HG02763 (cell line): ENCODE data around the gene EN2.

Experiments used
- ATAC-seq: cut with Tn5 transposase; IDR thresholded peaks from one replicate; pipeline ENCODE4 v1.9.1; 2021; ENCODE audit warnings: mild to moderate bottlenecking, moderate library complexity; ENCODE audit not compliant: unreplicated experiment

EN2 gene

DNA sequence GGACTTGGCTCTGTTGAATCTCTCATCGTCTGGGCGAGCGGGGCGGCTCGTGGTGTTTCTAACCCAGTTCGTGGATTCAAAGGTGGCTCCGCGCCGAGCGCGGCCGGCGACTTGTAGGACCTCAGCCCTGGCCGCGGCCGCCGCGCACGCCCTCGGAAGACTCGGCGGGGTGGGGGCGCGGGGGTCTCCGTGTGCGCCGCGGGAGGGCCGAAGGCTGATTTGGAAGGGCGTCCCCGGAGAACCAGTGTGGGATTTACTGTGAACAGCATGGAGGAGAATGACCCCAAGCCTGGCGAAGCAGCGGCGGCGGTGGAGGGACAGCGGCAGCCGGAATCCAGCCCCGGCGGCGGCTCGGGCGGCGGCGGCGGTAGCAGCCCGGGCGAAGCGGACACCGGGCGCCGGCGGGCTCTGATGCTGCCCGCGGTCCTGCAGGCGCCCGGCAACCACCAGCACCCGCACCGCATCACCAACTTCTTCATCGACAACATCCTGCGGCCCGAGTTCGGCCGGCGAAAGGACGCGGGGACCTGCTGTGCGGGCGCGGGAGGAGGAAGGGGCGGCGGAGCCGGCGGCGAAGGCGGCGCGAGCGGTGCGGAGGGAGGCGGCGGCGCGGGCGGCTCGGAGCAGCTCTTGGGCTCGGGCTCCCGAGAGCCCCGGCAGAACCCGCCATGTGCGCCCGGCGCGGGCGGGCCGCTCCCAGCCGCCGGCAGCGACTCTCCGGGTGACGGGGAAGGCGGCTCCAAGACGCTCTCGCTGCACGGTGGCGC is at the start of gene EN2:
Gene EN2 (plus strand): TSS at position 19 of the 767 bp plus-strand sequence. CDS start 249 bp downstream, at position 268.
- no peak for ATAC-seq

DNA sequence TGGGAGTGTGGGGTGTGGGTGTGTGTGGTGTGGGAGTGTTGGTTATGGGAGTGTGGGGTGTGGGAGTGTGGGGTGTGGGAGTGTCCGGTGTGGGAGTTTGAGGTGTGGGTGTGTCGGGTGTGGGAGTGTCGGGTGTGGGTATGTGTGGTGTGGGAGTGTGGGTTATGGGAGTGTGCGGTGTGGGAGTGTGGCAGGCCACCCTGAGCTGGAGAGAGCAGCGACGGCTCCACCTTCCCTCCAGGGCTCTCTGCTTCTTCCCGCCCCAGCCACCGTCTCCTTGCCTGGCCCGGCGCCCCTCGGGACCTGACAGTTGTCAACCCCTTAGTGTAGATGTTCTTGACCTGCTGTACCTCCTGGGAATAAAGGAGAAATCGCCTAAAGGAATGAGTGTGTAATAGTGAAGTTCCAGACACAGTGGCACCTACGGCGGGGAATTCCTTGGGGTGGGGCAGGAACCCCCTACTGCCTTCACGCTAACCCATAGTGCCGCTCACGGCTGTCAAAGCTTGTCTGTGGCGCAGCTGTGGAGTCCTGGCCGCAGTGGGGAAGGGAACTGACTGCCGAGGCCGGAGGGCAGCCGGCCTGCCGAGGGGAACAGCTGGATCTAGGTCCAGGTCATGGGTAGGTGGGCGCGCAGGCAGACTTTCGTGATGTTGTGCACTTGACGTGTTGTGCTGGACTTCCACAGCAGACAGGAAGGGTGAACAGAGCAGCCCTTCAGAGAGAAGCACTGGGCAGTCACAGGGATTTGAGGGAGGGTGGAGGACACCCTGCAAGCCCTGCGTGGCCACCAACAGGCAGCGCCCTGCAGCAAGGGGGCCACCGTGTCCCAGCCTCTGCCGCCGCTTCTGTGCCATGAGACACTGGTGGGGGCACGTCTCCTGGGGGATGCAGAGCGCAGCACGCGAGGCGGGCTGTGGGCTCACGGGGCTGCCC is 49.0 kb upstream of the EN2 start:
- ATAC-seq = no peak

DNA sequence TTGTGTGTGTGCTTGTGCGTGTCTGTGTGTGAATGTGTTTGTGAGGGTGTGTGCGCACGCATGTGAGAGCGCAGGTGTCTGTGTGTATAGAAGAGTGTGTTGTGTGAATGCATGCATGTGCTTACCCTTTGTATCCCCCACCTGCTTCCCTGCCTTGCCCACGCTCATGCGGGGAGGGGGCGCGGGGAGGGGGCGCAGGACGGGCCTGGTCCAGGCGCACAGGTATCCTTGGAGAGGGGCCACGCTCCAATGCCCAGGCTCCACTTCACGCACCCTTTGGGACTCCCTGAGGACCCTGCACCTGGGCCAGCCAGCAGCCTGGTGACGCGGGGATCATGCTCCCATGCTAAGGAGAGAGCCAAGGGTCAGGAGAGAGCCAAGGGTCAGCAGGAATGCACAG is 47.9 kb upstream of the EN2 start:
- no peak for ATAC-seq

- no peak for ATAC-seq
These were observed 47.5 kb upstream of the EN2 start for GRCh38 chr7:155410431-155410830.

DNA sequence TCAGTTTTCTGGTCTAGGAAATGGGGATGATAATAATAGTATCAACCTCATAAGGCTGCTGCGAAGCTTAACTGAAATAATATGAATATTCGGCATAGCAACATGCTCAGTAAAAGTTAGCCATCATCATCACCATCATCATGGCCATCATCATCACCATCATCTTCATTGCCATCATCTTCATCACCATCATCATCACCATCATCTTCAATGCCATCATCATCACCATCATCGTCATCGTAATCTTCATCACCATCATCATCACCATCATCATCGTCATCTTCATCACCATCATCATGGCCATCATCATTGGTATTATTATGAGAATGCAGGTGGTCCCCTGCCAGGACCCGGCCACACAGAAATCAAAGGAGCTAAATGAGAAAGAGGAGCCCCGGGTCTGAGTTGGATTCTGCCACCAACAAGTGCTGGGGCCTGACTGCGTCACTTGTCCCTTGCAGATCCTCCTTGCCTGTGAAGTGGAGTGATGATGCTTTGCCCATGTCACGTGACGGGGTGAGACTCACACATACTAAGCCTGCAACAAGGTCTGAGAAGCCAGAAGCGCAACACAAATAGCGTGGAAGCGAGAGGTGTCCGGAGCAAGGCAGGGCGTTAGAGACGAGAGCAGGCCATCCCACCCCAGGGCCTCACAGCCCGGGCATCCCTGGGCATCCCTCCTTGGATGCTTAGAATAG is 46.1 kb upstream of the EN2 start:
- ATAC-seq = no peak

GRCh38 chr7:155412416-155413253 is 45.3 kb upstream of the EN2 start:
- ATAC-seq = peak; percentile 71

- ATAC-seq = no peak
These were observed 43.1 kb upstream of the EN2 start for GRCh38 chr7:155414547-155415492.

DNA sequence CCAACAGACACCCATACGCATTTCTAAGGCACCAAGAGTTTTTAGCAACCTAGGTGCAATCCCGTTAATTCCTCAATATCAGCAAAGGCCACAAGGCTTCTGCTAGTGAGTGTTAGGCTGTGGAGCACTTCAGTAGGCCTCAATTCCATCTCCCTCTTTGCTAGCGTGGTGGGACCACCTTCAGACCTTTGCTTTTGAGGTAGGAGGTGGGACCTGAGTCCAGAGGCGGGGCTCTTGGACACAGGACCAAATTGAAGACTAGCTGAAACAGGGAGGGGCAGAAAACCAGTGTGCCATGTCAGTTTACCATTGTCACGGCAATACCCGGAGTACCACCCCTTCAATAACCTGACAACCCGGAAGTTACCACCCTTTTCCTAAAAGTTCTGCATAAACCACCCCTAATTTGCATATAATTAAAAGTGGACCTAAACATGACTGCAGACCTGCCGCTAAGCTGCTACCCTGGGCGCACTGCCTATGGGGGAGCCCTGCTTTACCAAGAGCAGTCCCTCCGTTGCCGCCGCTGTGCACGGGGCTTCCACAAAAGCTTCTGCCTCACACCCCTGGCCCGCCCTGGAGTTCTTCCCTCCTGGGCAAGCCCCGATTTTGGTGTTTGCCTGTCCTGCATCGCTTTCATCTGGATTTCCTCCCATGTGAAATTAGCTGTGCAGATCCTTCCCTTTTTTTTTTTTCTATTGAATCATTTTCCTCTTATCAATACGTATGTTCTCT is 41.1 kb upstream of the EN2 start:
- no peak for ATAC-seq

- no peak for ATAC-seq
These were observed 39.6 kb upstream of the EN2 start for GRCh38 chr7:155418304-155418703.

DNA sequence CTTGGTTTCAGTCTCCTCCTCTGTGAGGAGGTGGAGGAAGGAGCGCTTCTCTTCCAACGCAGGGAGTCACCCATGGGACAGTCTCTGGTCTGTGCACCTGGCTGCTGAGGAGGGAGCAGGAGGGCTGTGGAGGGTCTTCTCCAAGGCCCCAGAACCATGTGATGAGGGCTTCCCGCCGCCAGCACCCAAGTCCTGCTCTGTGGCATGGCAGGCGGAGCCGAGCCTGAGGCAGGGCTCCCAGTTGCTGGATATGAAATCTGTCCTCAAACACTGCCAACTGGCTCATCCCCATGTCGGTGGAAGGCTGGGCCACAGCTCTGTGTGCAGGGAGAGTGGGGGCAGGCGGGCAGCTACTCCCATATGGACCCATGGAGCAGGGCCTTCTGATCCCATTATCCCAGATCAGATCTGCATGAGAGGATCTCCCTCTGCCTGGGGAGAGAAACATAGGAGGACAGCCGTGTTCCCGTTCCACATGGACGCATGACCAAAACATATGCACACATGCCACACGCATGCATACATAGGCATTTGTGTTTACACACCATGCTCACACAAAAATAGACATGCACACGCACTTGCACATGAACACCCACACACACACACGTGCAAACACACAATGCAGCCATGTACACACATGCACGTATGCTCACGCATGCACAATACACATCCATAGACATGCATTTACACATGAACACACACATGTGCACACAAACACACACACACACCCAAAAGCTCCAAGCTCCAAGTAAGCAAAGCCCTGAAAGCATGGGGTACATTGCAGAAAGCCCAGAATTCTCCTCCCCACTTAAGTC is 38.8 kb upstream of the EN2 start:
- ATAC-seq = no peak

DNA sequence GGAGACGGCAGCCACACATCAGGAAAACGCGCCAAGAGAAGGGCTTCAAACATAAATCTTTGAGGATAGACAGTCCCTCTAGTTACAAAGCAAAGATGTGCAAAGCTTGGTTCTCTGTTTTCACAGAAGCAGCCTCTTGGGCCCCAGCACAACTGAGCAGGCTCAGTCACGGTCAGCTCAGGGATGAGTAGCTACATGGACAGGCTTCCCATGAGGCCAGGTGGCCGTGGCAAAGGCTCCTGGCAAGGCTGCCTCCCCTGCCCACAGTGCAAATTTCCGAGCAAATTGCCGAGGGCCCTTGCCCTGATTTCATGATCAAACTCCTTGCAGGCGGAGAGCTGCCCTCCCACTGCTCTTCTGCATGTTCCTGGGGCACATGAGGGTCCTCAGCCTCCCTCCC is 37.8 kb upstream of the EN2 start:
- no peak for ATAC-seq

DNA sequence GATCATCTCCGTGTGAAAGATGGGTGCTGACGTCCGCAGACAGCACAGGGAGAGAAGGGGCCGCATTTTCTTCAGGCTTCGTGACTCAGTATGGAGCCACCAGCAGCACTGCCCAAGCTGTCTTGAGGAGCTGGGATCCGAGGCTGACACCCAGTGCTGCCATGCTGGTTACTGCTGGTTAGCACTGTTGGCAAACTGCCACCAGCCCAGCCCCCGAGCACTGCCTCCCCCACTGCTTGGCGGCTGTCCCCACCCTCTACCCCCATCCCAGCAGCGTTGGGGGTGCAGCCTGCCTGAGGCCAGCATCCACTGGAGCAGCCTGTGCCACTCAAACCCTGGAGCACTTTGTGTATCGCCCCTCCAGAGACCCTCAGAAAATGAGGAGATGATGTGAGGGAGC is 35.8 kb upstream of the EN2 start:
- no peak for ATAC-seq

DNA sequence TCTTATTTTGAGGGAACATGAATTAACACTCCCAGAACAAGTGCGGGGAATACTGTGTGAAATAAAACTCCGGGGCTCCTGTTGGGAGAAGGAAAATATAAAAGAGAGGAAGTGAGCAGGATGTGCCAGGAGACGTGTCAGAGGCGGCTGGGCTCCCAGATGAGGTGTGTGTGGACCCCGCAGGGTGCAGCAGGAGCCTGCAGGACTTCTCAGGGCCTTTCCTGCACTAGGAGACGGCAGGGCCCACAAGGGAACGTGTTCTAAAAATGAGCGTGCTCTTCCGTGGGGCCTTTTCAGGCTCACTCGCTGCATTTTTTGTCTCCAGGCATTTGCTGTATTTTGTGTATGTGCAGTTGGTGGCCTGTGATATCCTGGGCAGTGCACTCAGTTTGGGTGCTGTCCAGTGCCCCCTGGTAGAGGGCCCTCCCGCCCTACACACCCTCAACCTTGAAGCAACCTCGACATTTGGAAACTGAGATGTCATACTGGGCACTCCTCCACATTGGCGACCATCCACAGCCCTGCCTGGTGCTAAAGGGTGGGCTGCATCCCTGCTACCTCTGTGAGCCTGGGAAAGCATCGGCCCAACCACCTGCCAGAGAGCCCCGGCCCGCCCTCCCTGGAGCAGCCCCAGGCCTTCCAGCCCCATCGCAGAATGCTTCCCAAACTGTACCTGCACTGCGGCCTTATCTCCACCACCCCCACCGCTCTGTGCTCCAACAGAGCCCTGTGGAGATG is 35.2 kb upstream of the EN2 start:
- no peak for ATAC-seq

DNA sequence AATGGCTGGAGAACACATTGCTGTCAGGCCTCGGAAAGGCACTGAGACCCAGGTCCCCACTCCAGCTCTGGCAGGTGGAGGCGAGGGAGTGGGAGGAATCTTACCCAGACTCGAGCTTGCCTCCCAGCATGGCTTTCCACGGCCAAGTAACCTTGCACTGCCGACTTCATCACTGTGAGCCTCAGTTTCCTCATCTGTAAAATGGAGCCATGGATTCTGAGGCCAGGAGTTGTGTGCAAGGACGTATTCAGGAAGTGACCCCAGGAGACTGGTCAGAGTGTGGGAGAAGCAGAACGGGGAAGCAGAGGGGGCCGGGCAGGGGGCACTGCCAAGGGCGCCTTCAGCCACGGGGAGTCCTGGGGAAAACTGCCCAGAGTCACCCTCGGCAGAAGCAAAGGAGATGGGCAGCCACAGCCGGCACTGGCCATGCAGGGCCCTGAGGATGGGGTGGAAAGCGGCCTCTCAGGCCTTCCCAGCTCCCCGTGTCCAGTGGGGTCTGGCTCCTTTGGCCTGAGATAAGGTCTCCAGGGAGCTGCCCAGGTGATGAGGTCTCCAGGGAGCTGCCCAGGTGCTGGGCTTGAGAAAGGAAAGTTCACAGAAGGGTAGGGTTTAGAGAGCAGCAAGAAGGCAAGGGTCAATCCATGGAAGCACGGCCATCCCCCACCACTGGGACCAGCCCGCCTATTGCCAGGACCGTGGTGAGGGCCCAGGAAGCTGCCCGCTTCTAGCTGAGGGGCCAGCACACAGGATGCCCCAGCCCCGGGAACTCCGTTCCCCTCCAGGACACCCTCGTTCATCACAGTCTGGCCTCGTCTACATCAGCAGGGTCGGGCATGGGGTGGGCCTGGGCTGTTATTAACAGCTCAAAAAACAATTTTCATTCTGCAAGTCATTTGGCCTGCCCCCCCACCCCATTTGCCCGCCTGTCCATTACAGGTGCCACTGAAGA is 34.3 kb upstream of the EN2 start:
- ATAC-seq = no peak

- no peak for ATAC-seq
These were observed 33.5 kb upstream of the EN2 start for GRCh38 chr7:155424301-155425010.

DNA sequence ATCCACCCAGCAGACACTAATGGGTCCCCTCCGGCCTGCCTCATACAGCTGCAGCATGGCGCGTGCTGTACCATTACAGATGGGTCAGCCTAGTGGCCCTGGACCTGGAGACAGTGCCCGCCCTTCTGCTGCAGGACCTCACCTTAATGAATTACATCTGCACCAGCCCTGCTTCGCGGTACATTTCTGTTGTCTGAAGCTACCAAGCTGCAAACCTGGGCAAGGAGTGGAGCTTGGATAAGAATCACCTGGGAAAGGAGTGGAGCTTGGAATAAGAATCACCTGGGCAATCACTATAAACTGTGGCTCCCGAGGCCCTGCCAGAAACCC is 33.0 kb upstream of the EN2 start:
- ATAC-seq = no peak
